Central memory CD4-positive, alpha-beta T cell (primary cell): ENCODE data around the gene RFX6.

Source experiments
- DNase-seq: peaks from one replicate; pipeline ENCODE4 v3.0.0; 2022

The RFX6 gene

GRCh38 chr6:116894669-116895068 is 17.6 kb downstream of the RFX6 start:
- no peak for DNase-seq

- DNase-seq: no peak
These were observed 18.9 kb downstream of the RFX6 start for GRCh38 chr6:116895935-116896334.

GRCh38 chr6:116902634-116903033 is 25.6 kb downstream of the RFX6 start:
- DNase-seq: no peak

GRCh38 chr6:116922853-116923548 is 46.0 kb downstream of the RFX6 start:
- DNase-seq: no peak

GRCh38 chr6:116924245-116924644 is 47.2 kb downstream of the RFX6 start:
- no peak for DNase-seq

- DNase-seq: no peak
These were observed 48.2 kb downstream of the RFX6 start for GRCh38 chr6:116925088-116925794.

GRCh38 chr6:116928677-116929076 is 51.6 kb downstream of the RFX6 start:
- DNase-seq: no peak

- no peak for DNase-seq
These were observed 52.8 kb downstream of the RFX6 start for GRCh38 chr6:116929825-116930224.

- DNase-seq: no peak
These were observed 54.4 kb downstream of the RFX6 start for GRCh38 chr6:116931456-116931855.

GRCh38 chr6:116932496-116932895 is 55.5 kb downstream of the RFX6 start:
- DNase-seq: no peak

- DNase-seq: no peak
These were observed 56.4 kb downstream of the RFX6 start for GRCh38 chr6:116933485-116933884.

- DNase-seq: no peak
These were observed 61.3 kb downstream of the RFX6 start for GRCh38 chr6:116938305-116938704.

GRCh38 chr6:116941727-116942126 is 64.7 kb downstream of the RFX6 start:
- DNase-seq: no peak

GRCh38 chr6:116945809-116946208 is 68.8 kb downstream of the RFX6 start:
- DNase-seq: no peak

GRCh38 chr6:116948533-116949304 is 71.7 kb downstream of the RFX6 start:
- DNase-seq: no peak

GRCh38 chr6:116949964-116950363 is 72.9 kb downstream of the RFX6 start:
- no peak for DNase-seq

GRCh38 chr6:116954335-116954734 is 77.3 kb downstream of the RFX6 start:
- no peak for DNase-seq

- no peak for DNase-seq
These were observed 77.9 kb downstream of the RFX6 start for GRCh38 chr6:116954938-116955337.

- DNase-seq: no peak
These were observed 78.7 kb downstream of the RFX6 start for GRCh38 chr6:116955773-116956172.

- DNase-seq: no peak
These were observed 86.9 kb downstream of the RFX6 start for GRCh38 chr6:116963972-116964371.

- no peak for DNase-seq
These were observed 89.9 kb downstream of the RFX6 start for GRCh38 chr6:116966675-116967576.

GRCh38 chr6:116969211-116969863 is 92.3 kb downstream of the RFX6 start:
- DNase-seq: no peak
